Activated CD8-positive, alpha-beta memory T cell treated with anti-CD3 and anti-CD28 coated beads, Interleukin-2, amount 50 U/mL, for 24 hours (primary cell): ENCODE measurements around the gene ARID4B.
"Not testable (repeated sequence)": the region's sequence is repeated elsewhere in the genome, so short reads cannot be mapped to it uniquely, and the experiment has no call there.

Experiments
- DNase-seq: peaks from one replicate; pipeline ENCODE4 v3.0.0-alpha.2; 2020; ENCODE audit errors: extremely low read depth

The ARID4B gene

DNA sequence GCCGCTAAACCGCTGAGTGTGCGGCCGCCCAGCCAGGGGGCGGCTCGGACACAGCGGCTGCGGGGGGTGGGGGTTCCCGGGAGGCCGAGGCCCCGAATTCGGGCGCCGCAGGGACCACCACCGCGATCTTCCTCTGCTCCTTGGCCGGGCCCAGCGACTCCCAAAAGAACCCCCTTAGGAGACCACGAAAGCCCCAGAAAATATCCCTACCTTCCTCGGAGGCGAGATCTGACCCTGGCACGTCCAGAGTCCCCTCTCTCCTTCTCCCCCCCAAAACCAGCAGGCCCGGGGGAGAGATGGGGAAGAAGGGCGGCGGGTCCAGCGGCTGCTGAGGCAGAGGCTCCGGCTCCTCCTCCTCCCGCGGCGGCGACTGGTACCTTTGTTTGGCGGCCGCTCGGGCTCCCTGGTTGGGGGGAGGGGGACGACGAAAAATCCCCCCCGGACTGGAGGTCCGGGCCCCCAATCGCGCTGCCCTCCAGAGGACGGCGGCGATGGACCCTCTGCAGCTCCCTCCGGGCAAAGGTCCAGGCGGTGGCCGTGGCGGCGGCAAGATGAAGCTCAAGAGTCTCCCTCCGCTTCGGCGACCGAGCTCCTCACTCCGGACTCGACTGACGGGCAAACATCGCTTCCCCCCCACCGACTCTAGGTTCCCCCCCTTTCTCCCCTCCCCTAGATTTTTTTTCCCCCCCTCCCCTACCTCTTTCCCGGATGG is at the start of gene ARID4B:
Gene ARID4B (minus strand): TSS at position 621 of the 712 bp plus-strand sequence. CDS start 1,260 bp downstream, outside the sequence.
- no peak for DNase-seq

DNA sequence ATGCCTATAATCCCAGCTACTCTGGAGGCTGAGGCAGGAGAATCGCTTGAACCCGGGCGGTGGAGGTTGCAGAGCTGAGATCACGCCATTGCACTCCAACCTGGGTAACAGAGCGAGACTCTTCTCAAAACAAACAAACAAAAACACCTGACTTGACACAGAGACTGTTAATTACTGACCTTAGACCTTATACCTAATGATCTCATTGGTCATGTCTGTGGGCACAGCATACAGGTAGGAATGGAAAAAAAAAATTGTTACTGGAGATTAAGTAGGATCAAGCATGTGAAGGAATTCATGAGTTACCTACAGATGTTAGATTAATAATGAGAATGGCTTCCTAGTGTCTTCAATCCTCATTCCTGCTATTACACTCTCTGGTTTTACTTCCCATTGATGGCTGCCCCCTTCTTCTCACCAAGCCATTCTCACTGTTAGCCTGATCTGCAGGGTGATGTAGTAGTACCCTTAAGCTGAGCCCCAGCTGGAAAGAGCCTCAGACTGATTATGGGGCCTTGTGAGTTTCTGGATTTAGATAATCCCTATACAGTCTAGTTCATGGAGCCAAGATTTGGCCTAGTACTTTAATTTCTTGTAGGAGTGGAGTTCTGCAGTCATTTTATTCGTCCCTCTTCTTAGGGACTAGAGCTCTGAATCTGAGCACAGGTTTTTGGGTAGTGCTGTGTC is 48.1 kb upstream of the ARID4B start:
- DNase-seq, result no peak

DNA sequence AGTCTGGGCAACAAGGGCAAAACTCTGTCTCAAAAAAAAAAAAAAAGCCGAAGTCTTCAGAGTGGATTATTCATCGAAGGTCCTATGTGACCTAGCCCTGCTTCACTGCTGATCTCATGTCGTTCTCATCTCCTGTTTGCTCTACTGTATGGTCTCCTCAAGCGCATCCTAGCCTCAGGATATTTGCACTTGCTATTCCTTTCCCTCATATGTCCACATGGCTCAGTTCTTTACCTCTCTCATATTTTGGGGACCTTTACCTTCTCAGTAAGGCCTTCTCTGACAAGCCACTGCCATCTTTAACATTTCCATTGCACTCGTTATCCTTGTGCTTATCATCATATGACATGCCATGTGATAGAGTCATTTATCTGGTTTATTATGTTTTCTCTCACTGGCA is 41.8 kb upstream of the ARID4B start:
- no peak for DNase-seq

DNA sequence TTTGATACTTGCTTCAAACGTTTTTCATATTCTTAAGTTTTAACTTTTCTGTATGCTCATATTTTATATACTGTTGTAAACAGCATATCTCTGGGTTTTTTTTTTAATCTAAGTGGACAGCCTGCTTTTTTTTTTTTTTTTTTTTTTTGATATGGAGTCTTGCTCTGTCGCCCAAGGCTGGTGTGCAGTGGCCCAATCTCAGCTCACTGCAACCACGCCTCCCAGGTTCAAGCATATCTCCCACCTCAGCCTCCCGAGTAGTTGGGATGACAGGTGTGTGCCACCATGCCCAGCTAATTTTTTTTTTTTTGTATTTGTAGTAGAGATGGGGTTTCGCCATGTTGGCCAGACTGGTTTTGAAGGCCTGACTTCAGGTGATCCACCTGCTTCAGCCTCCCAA is 40.4 kb upstream of the ARID4B start:
- DNase-seq, result no peak

DNA sequence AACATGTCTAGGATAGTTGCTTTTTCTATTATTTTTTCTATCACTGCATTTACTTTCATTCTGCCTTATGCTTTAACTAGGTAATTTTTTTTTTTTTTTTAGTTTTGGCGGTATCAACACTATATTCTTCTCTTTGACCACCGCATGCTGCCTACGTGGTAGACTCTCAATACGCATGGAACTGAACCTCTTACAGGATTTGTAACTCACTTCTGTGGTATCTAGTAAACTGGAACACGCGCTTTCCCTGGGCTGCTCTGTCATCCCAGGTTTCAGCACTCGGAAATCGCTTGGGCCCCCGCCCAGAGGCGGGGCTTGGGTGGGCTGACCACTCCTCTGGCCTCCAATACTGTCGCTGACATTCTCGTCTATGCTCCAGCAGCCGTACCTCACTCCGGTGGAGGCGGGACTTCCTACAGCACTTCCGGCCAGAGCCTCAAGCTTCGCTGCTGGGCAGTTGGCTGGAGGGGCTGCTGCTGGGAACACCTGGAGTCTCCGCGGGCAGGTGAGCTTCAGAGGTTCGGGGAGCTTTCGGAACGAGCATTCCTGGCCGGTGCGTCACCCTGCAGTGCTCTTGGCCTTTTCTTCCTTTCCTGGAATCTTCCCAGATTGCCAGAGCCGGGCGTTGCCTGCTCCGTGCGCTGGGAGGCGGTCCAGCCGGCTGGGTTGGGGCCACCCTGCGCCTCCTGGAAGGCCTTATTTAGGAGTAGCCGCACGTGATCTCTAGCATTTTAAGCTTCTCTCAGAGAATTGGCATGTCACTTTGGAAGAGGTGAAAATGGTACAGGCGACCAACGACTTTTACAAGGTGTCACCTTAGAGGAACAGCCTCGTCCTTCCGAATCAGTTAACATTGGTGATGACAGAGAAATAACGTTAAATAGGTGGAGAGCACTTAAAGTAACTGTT is 39.3 kb upstream of the ARID4B start, which contains the start of gene TBCE:
Gene TBCE (plus strand): TSS at position 428 of the 909 bp plus-strand sequence. CDS start 12,623 bp downstream, outside the sequence.
- DNase-seq, result peak; percentile 80

DNA sequence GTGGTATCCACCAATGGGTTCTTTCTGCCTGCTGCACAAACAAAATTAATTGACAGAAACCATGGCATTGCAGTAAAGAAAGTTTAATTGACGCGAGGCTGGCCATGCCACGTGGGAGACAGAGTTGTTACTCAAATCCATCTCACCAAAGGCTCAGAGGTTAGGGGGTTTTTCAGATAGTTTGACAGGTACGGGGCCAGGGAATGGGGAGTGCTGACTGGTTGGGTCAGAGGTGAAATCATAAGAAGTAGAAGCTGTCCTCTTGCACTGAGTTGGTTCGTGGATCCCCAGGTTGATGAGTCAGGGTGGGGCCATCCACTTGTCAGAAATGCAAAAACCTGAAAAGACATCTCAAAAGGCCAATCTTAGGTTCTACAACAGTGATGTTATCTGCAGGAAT is 38.3 kb upstream of the ARID4B start:
- DNase-seq, result no peak

DNA sequence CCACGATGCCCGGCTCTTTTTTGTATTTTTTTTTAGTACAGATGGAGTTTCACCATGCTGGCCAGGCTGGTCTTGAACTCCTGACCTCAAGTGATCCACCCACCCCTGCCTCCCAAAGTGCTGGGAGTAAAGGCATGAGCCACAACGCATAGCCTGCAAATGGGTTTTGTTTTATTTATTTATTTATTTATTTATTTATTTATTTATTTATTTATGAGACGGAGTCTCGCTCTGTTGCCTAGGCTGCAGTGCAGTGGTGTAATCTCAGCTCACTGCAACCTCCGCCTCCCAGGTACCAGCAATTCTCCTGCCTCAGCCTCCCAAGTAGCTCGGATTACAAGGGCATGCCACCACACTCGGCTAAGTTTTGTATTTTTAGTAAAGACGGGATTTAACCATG is 36.2 kb upstream of the ARID4B start:
- DNase-seq, result not testable (repeated sequence)

DNA sequence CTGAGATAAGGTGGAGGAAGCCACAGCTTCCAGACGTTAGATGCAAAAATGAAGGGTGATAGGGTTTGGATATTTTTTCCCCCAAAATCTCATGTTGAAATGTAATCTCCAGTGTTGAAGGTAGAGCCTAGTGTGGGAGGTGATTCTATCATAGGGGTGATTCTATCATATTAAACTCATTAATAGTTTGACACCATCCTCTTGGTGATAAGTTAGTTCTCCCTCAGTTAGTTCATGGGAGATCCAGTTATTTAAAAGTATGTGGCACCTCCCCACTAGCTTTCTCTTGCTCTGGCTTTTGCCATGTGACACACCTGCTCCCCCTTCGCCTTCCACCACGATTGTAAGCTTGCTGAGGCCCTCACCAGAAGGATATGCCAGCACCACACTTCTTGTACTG is 30.9 kb upstream of the ARID4B start:
- DNase-seq, result no peak

DNA sequence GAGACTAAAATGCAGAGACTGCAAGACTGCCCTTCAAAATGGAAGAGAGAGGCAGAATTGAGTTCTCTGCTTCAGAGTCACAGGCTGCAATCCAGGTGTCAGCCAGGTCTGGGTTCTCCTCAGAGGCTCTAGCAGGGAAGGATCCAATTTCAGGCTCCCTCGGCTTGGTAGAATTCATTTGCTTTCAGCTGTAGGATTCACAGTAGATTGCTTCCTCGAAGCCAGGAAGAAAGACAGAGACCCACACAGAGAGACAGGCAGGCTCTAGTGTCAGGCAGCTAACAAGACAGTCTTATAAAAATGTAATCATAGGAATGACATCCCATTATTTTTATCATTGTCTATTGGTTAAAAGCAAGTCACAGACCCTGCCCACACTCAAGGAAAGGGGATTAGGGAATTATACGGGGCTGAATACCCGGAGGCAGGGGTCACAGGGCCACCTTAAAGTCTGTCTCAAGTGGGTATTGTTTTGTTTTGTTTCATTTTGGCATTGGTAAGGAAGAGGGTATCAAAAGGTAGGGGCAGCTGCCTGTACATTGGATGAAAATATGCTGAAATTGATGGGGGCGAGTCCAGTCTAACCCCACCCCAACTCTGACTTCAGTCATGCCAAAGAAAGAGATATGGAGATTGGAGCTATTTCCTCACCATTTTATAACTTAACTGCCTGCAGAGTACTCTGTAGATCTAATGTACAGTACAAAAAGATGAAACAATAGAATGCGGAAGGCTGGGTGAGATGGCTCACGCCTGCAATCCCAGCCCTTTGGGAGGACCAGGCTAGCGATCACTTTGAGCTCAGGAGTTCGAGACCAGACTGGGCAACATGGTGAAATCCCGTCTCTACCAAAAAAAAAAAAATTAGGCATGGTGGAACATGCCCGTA is 29.8 kb upstream of the ARID4B start:
- no peak for DNase-seq

DNA sequence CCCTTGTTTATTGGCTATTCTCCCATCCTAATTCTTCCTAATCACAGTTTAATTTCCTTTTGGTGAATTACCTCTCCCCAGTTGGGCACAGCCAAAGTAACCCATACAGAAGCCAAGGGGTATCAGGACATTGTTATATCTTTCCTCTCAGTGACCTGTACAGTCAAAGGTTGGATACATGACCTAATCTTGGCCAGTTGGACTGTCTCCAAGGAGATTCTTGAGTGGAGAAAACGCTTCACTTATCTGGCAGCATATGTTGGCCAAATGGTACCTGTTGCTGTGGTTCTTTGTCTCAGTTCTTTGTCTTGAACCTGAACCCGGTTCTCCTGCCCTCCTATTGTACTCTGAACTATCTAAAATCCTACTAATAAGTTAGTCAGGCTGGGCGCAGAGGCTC is 23.9 kb upstream of the ARID4B start:
- DNase-seq, result no peak

- DNase-seq, result no peak
Measured at GRCh38 chr1:235351441-235351840, 23.5 kb upstream of the ARID4B start.

- no peak for DNase-seq
Measured at GRCh38 chr1:235343726-235344125, 15.7 kb upstream of the ARID4B start.

GRCh38 chr1:235342471-235342870 is 14.5 kb upstream of the ARID4B start:
- DNase-seq, result no peak

DNA sequence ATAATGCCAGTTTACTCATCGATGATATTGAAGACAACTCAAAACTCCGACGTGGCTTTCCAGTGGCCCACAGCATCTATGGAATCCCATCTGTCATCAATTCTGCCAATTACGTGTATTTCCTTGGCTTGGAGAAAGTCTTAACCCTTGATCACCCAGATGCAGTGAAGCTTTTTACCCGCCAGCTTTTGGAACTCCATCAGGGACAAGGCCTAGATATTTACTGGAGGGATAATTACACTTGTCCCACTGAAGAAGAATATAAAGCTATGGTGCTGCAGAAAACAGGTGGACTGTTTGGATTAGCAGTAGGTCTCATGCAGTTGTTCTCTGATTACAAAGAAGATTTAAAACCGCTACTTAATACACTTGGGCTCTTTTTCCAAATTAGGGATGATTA is 14.1 kb upstream of the ARID4B start:
- no peak for DNase-seq

DNA sequence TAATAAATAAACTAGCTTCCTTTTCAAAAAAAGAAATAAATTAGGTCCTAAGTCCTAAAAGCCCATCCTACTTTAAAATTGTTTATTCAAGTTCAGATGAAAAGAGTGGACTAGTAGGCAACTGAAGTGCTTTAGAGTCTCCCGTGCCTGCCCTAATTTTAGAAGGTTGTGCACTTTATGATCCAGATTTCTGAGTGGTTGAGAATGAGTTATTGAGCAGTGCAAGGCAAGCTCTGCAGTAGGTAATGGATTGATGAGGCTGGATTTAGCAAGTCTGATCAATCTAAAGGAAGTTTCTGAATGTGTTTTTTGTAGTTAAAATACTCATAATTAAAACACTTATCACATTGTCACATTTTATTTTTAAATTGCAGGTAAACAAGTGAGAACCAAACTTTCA is 13.4 kb upstream of the ARID4B start:
- DNase-seq, result no peak

DNA sequence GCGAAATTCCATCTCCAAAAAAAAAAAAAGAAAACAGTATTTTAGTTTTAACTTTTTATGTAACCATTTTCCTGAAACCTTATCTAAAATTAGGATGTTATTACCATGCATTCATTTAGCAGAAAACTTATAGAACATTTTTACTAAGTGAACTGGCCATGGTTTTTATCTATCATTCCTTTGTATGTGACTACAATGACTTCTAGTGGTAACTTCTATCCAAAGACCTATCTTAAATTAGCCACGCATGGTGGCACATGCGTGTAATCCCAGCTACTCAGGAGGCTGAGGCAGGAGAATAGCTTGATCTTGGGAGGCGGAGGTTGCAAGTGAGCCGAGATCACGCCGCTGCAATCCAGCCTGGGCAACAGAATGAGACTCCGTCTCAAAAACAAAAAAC is 11.8 kb upstream of the ARID4B start:
- DNase-seq, result no peak

DNA sequence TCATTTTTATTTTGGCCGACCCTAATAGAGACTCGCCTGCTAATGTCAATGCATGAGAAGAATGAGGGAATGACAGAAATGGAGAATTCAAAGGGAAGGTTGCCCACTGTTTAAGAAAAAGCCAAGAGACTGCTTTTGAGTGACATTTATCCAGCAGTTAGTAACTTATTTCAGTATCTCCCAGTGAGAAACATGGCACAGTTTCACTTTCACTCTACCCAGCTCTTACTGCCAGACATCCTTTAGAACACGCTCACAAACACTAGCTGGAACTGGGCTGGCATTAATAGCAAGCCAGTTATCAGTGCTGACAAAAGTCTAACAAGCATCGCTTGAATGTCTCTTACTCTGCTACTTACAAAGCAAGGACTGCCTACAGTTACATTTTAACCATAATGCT is 8.9 kb upstream of the ARID4B start:
- no peak for DNase-seq

GRCh38 chr1:235331401-235331800 is 3.4 kb upstream of the ARID4B start:
- DNase-seq, result no peak

DNA sequence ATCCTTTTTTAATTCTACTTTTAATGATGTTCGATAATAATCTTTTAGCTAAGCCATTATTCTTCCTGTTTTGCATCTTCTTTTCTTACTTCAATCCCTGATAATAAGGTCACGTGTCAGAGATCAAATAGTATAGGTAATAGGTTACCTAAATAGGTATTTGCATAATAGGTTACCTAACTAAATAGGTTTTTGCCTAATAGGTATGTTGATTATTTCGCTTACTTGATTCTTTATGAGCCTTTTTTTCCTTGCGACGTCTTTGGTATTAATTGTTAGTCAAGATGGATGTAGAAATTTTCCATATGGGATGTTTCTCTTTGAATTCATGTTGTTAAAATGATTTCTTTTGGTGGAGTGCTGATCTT is 2.9 kb upstream of the ARID4B start:
- DNase-seq, result no peak

- DNase-seq, result no peak
Measured at GRCh38 chr1:235329139-235329902, 1.3 kb upstream of the ARID4B start.
